ENCODE results near the gene TNS1. TPM values are rescaled to one million over a fixed set of nuclear protein-coding genes. Genes with fewer than 3 reads are reported as not detected.

The TNS1 gene
- total and polyA plus RNA-seq, 2 experiments from 2014 or later: 16.2 to 27.6 TPM

DNA sequence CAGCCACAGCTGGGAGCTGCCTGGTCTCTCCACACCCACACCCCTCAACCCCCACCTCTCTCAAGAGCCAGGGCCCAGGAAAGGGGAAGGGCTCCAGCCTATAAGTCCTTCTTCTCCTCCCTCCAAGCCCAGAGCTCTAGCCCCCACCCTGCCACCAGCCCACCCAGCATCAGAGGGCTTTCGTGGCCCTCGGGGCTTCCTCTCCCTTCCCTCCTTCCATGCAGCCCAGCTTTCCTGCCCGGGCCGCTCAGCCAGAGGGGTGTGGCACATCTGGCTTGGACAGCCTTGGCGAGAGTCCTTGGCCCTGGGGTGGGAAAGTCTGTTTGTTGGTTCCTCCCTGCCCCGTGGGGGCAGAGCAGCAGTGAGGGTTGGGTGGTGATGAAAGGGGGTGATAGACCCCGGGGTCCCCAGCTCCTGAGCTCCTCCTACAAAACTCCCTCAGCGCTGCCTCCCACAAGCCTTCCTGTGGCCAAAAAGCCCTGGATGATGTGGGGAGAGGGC is 7.0 kb downstream of the TNS1 start:
- Histone ChIP-seq H3K27ac (peak overlapping the region; percentile 58), H4K20me1 (ENCODE audit: insufficient read depth, poor library complexity, severe bottlenecking) (peaks cover 2% of the 10 kb centered on the region), H3K36me3 (replicated peaks; ENCODE audit: insufficient read depth, low read depth) (no peaks in the 10 kb centered on the region), H3K4me1 (ENCODE audit: insufficient read depth) (peaks cover 14% of the 10 kb centered on the region), H2AFZ (no peak overlapping the region), H3K79me2 (peaks cover 3% of the 10 kb centered on the region), H3K9me3 (ENCODE audit: low read depth) (no peaks in the 10 kb centered on the region), H3K27me3 (no peaks in the 10 kb centered on the region), H3K4me2 (peak overlapping the region; percentile 20), H3K9me2 (replicated peaks; ENCODE audit: insufficient read depth) (no peaks in the 10 kb centered on the region), H3K4me3 (no peak overlapping the region)
- DNase-seq (ENCODE audit: low spot score): no peak
- TF ChIP-seq, protein P1, sequence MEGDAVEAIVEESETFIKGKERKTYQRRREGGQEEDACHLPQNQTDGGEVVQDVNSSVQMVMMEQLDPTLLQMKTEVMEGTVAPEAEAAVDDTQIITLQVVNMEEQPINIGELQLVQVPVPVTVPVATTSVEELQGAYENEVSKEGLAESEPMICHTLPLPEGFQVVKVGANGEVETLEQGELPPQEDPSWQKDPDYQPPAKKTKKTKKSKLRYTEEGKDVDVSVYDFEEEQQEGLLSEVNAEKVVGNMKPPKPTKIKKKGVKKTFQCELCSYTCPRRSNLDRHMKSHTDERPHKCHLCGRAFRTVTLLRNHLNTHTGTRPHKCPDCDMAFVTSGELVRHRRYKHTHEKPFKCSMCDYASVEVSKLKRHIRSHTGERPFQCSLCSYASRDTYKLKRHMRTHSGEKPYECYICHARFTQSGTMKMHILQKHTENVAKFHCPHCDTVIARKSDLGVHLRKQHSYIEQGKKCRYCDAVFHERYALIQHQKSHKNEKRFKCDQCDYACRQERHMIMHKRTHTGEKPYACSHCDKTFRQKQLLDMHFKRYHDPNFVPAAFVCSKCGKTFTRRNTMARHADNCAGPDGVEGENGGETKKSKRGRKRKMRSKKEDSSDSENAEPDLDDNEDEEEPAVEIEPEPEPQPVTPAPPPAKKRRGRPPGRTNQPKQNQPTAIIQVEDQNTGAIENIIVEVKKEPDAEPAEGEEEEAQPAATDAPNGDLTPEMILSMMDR (IDR thresholded peaks at IDR 0.05; ENCODE audit: poor library complexity): no peak
- TF ChIP-seq EZH2 (IDR thresholded peaks at IDR 0.05; ENCODE audit: borderline replicate concordance) (no peak), EZH2phosphoT487 (IDR thresholded peaks at IDR 0.05; ENCODE audit: low read depth, severe bottlenecking, unreplicated experiment) (no peak)
- WGBS (ENCODE audit: low lambda C conversion rate, missing lambda C conversion rate): 33% methylated on average over 8 of the region's 8 CpGs

DNA sequence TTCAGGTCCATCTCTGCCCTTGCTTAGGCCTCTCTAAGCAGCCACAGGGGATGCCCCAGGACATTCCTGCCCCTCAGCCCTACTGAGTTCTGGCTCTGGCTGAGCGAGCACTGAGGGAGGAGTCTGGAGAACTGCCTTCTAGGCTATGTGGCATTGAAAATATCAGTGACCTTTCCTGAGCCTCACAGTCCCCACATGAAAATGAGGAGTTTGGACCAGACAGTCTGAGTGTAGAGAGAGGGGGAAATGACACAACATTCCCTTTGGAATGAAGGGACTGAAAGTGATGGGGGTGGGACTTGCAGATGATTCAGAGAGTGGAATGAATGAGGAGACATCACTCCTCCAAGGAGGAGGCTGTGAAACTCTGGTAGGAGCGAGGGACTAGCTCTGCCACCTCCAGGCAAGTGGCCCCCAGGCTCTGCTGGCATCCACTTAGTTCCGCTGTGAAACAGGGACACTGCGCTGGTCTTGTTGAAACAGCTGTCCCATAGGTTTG is 8.0 kb downstream of the TNS1 start:
- Histone ChIP-seq H3K9me2 (replicated peaks; ENCODE audit: insufficient read depth) (no peaks in the 10 kb centered on the region), H3K4me3 (no peak overlapping the region), H3K9me3 (ENCODE audit: low read depth) (no peaks in the 10 kb centered on the region), H2AFZ (no peak overlapping the region), H3K27ac (peak overlapping the region; percentile 58), H4K20me1 (ENCODE audit: insufficient read depth, poor library complexity, severe bottlenecking) (peaks cover 2% of the 10 kb centered on the region), H3K36me3 (replicated peaks; ENCODE audit: insufficient read depth, low read depth) (no peaks in the 10 kb centered on the region), H3K79me2 (peaks cover under 1% of the 10 kb centered on the region), H3K4me1 (ENCODE audit: insufficient read depth) (peaks cover 14% of the 10 kb centered on the region), H3K27me3 (no peaks in the 10 kb centered on the region), H3K4me2 (no peak overlapping the region)
- TF ChIP-seq, protein P1 (IDR thresholded peaks at IDR 0.05; ENCODE audit: poor library complexity): no peak
- TF ChIP-seq EZH2 (IDR thresholded peaks at IDR 0.05; ENCODE audit: borderline replicate concordance) (no peak), EZH2phosphoT487 (IDR thresholded peaks at IDR 0.05; ENCODE audit: low read depth, severe bottlenecking, unreplicated experiment) (no peak)
- WGBS (ENCODE audit: low lambda C conversion rate, missing lambda C conversion rate): 89% methylated on average over 4 of the region's 4 CpGs
- no peak for DNase-seq (ENCODE audit: low spot score)

DNA sequence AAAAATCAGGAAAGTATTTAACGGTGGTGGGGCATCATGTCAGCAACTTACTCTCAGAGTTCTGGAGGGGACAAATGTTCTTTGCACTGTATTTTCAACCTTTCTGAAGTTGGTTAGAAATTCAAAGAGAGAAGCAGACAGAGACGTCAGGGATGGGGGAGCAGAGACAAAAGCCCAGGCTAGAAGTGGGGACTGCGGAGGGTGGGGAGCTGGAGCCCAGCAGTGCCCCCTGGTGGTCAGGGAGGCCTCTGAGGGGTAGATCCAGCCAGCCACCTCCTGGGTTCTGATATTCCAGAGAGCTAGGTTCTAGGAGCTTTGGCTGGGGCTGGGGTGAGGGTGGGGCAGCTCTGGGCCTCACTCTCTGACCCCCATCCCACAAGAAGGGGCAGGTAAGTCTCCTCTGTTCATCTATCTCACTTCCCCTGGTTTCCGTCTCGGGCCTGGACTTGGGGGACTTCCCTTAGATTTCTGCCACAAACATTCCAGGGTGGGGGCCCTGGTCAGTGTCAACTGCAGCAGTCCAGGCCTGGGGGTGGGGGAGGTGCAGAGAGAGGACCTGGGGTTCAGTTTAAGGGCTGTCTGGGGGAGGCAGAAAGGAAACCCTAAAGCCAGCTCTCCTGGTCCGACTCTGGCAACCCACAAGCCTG is 8.9 kb downstream of the TNS1 start:
- Histone ChIP-seq H3K36me3 (replicated peaks; ENCODE audit: insufficient read depth, low read depth) (no peaks in the 10 kb centered on the region), H3K4me2 (no peak overlapping the region), H4K20me1 (ENCODE audit: insufficient read depth, poor library complexity, severe bottlenecking) (peaks cover 2% of the 10 kb centered on the region), H3K9me3 (ENCODE audit: low read depth) (no peaks in the 10 kb centered on the region), H3K27ac (peak overlapping the region; percentile 40), H3K27me3 (no peaks in the 10 kb centered on the region), H2AFZ (no peak overlapping the region), H3K79me2 (no peaks in the 10 kb centered on the region), H3K4me1 (ENCODE audit: insufficient read depth) (peaks cover 14% of the 10 kb centered on the region), H3K4me3 (no peak overlapping the region), H3K9me2 (replicated peaks; ENCODE audit: insufficient read depth) (no peaks in the 10 kb centered on the region)
- no peak for TF ChIP-seq EZH2 (IDR thresholded peaks at IDR 0.05; ENCODE audit: borderline replicate concordance)
- TF ChIP-seq, protein P1 (IDR thresholded peaks at IDR 0.05; ENCODE audit: poor library complexity): peak; percentile 76
- DNase-seq (ENCODE audit: low spot score): peak; percentile 77
- WGBS (ENCODE audit: low lambda C conversion rate, missing lambda C conversion rate): 63% methylated on average over 6 of the region's 6 CpGs

All from hepatocyte (in vitro differentiated cells).